ENCODE results near the gene PPA2. TPM values are rescaled to one million over a fixed set of nuclear protein-coding genes. Genes with fewer than 3 reads are reported as not detected.

PPA2 gene
- total RNA-seq, 1 experiment from 2014 or later = 76.4 TPM

- H2BK5ac ChIP-seq (ENCODE audit: insufficient read length, low read length) = no peak overlapping the region
- no peaks in the 10 kb centered on the region for H3K27me3 ChIP-seq (ENCODE audit: insufficient read depth, low read length)
- no peak overlapping the region for H3K56ac ChIP-seq (ENCODE audit: insufficient read length, low read depth, low read length)
- Mint-ChIP-seq H3K27me3 (ENCODE audit: low read depth) (no peaks in the 10 kb centered on the region; the same call in 1 of the 2 replicates), H3K9me3 (peaks cover 0 to 3% of the 10 kb centered on the region in 2 experiments; a peak in 1 of 5 replicates), H3K4me3 (no peak overlapping the region), H3K27ac (no peak overlapping the region), H3K36me3 (ENCODE audit: insufficient read depth in 1 of 3, low read depth in 3 of 3) (peaks cover 9 to 12% (median 10%) of the 10 kb centered on the region in 3 experiments; a peak in 6 of 7 replicates), H3K4me1 (no peaks in the 10 kb centered on the region)
- H3K4me2 ChIP-seq (ENCODE audit: insufficient read depth, insufficient read length, low read length) = no peak overlapping the region
- WGBS (ENCODE audit: extremely low coverage, insufficient read length, low lambda C conversion rate) = 100% methylated on average over 1 of the region's 1 CpG
- H3K9ac ChIP-seq (ENCODE audit: extremely low read depth, insufficient read length, low read length) = no peak overlapping the region
- no peak overlapping the region for H4K8ac ChIP-seq (replicated peaks; ENCODE audit: insufficient read length, low read depth, low read length)
- H4K91ac ChIP-seq (ENCODE audit: insufficient read length, low read depth, low read length) = no peak overlapping the region
- H2AFZ ChIP-seq (ENCODE audit: low read length) = no peak overlapping the region
- no peak overlapping the region for H3T11ph ChIP-seq (ENCODE audit: low read length)
- no peaks in the 10 kb centered on the region for H3K9me3 ChIP-seq (ENCODE audit: control insufficient read depth, low read depth, low read length)
- no peak overlapping the region for H2BK15ac ChIP-seq (ENCODE audit: low read depth, low read length)
- H2BK12ac ChIP-seq (ENCODE audit: insufficient read length, low read depth, low read length) = no peak overlapping the region
- no peak for TF ChIP-seq CTCF (conservative IDR thresholded peaks at IDR 0.05)
- H3K79me1 ChIP-seq (ENCODE audit: insufficient read depth, low read depth, low read length, poor library complexity, severe bottlenecking) = no peaks in the 10 kb centered on the region
- no peak overlapping the region for H2BK120ac ChIP-seq (ENCODE audit: low read depth, low read length, poor library complexity, severe bottlenecking)
- H3K23ac ChIP-seq (ENCODE audit: insufficient read length, low read depth, low read length) = no peak overlapping the region
- no peak overlapping the region for H3K14ac ChIP-seq (ENCODE audit: insufficient read depth, low read length)
- no peaks in the 10 kb centered on the region for H3K23me2 ChIP-seq (ENCODE audit: insufficient read length, low read depth, low read length, poor library complexity, severe bottlenecking)
- no peak overlapping the region for H3K18ac ChIP-seq (ENCODE audit: insufficient read length, low read depth, low read length)
- no peaks in the 10 kb centered on the region for H3K79me2 ChIP-seq (ENCODE audit: insufficient read depth, low read length)
- no peak overlapping the region for H4K5ac ChIP-seq (ENCODE audit: insufficient read length, low read depth, low read length)
- no peak overlapping the region for H3K27ac ChIP-seq (ENCODE audit: insufficient read length, low read depth, low read length)
- H2BK20ac ChIP-seq (ENCODE audit: low read depth, low read length, poor library complexity, severe bottlenecking) = no peak overlapping the region
- no peak overlapping the region for H3K4ac ChIP-seq (ENCODE audit: low read depth, low read length)
- H2AK5ac ChIP-seq (ENCODE audit: insufficient read length, low read length) = no peak overlapping the region
- H3K4me1 ChIP-seq (ENCODE audit: insufficient read depth, low read length) = no peaks in the 10 kb centered on the region
- H4K20me1 ChIP-seq (ENCODE audit: control insufficient read depth, insufficient read depth, insufficient read length) = no peaks in the 10 kb centered on the region
- DNase-seq = no peak
Measured at GRCh38 chr4:105356194-105356593, 117.7 kb downstream of the PPA2 start.

Data from H9 (cell line).